OCI-LY3 (cell line): ENCODE data around the gene VAMP7.

ENCODE experiments used
- H2AFZ ChIP-seq: fragments of 200-600, 300-600 bp; shearing (Covaris generic); 2 replicates; pipeline ENCODE4 v1.6.0; 2014; ENCODE audit warnings: antibody characterized with exemption, low read depth, low read length
- H3K27ac ChIP-seq: fragments of 200-600, 300-600 bp; sonication (generic); 2 replicates; pipeline ENCODE4 v1.5.1; 2014; ENCODE audit warnings: mild to moderate bottlenecking, low read length, moderate library complexity, mixed read lengths
- H3K27me3 ChIP-seq: fragments of 200-600, 300-600 bp; sonication (generic); 2 replicates; pipeline ENCODE4 v1.6.1; 2014; ENCODE audit warnings: low read depth, low read length, mixed read lengths
- H3K36me3 ChIP-seq: fragments of 200-600, 300-600 bp; sonication (generic); replicated peaks from 2 replicates; pipeline ENCODE3; 2014; ENCODE audit warnings: low read depth, low read length, mixed read lengths
- H3K4me1 ChIP-seq: fragments of 300-600, 200-600 bp; sonication (generic); 2 replicates; pipeline ENCODE4 v1.6.1; 2014; ENCODE audit warnings: low read length, mixed read lengths
- H3K4me2 ChIP-seq: fragments of 200-600, 300-600 bp; sonication (generic); 2 replicates; pipeline ENCODE4 v1.6.1; 2014; ENCODE audit warnings: low read length, mixed read lengths
- H3K4me3 ChIP-seq: fragments of 300-600, 200-600 bp; sonication (generic); 2 replicates; pipeline ENCODE4 v1.5.1; 2014; ENCODE audit warnings: antibody characterized with exemption, mild to moderate bottlenecking, low read length, moderate library complexity
- H3K79me2 ChIP-seq: fragments of 300-600, 200-600 bp; shearing (Covaris generic); 2 replicates; pipeline ENCODE4 v1.6.1; 2014; ENCODE audit warnings: mild to moderate bottlenecking, low read length, mixed read lengths
- H3K9ac ChIP-seq: fragments of 300-600, 200-600 bp; shearing (Covaris generic); 2 replicates; pipeline ENCODE4 v1.6.0; 2014; ENCODE audit warnings: mild to moderate bottlenecking, low read length, moderate library complexity
- H3K9me3 ChIP-seq: fragments of 200-600, 300-600 bp; shearing (Covaris generic); 2 replicates; pipeline ENCODE4 v1.6.1; 2014; ENCODE audit warnings: low read length, mixed read lengths; ENCODE audit not compliant: insufficient read depth
- H4K20me1 ChIP-seq: fragments of 200-600, 300-600 bp; sonication (generic); 2 replicates; pipeline ENCODE4 v1.6.1; 2016; ENCODE audit warnings: low read length, mixed read lengths; ENCODE audit not compliant: insufficient read depth
- CTCF ChIP-seq: fragments of 200-600, 300-600 bp; sonication (generic); IDR thresholded peaks from 2 replicates; pipeline ENCODE4 v1.5.1; 2014; ENCODE audit warnings: antibody characterized with exemption, low read length, low read depth
- EZH2phosphoT487 ChIP-seq: fragments of 200-600 bp; shearing (Covaris generic); IDR thresholded peaks from 2 replicates; pipeline ENCODE4 v1.6.1; 2018; ENCODE audit warnings: antibody characterized with exemption, mixed run types, low read depth

The VAMP7 gene

GRCh38 chrX:155864655-155865054 lies 16.5 kb upstream of the VAMP7 start:
- Histone ChIP-seq H3K79me2 (no peaks in the 10 kb centered on the region), H3K9ac (no peak overlapping the region), H3K36me3 (no peaks in the 10 kb centered on the region), H3K27me3 (no peaks in the 10 kb centered on the region), H2AFZ (no peak overlapping the region), H3K4me3 (no peak overlapping the region), H3K27ac (no peak overlapping the region), H3K9me3 (peaks cover 8% of the 10 kb centered on the region), H3K4me2 (no peak overlapping the region), H3K4me1 (peaks cover 9% of the 10 kb centered on the region), H4K20me1 (no peaks in the 10 kb centered on the region)
- TF ChIP-seq CTCF: no peak
- TF ChIP-seq EZH2phosphoT487: no peak

- H3K9me3 ChIP-seq: peaks cover 8% of the 10 kb centered on the region
- H3K36me3 ChIP-seq: no peaks in the 10 kb centered on the region
Observed at GRCh38 chrX:155865193-155865592, 16.0 kb upstream of the VAMP7 start.

GRCh38 chrX:155867821-155868220 lies 13.3 kb upstream of the VAMP7 start:
- H3K36me3 ChIP-seq: no peaks in the 10 kb centered on the region
- H3K4me2 ChIP-seq: no peak overlapping the region
- no peaks in the 10 kb centered on the region for H3K79me2 ChIP-seq
- peaks cover 8% of the 10 kb centered on the region for H3K9me3 ChIP-seq
- no peak overlapping the region for H3K27ac ChIP-seq
- H4K20me1 ChIP-seq: no peaks in the 10 kb centered on the region
- H3K9ac ChIP-seq: no peak overlapping the region
- H2AFZ ChIP-seq: no peak overlapping the region
- H3K4me1 ChIP-seq: no peaks in the 10 kb centered on the region
- H3K4me3 ChIP-seq: no peak overlapping the region
- TF ChIP-seq CTCF (no peak), EZH2phosphoT487 (no peak)
- no peaks in the 10 kb centered on the region for H3K27me3 ChIP-seq

More at GRCh38 chrX:155865193-155865592, 16.0 kb upstream of the VAMP7 start:
- H3K27me3 ChIP-seq: no peaks in the 10 kb centered on the region
- no peaks in the 10 kb centered on the region for H4K20me1 ChIP-seq
- no peaks in the 10 kb centered on the region for H3K79me2 ChIP-seq
- H3K27ac ChIP-seq: no peak overlapping the region
- H3K9ac ChIP-seq: no peak overlapping the region
- no peak overlapping the region for H3K4me3 ChIP-seq
- H3K4me2 ChIP-seq: no peak overlapping the region
- H2AFZ ChIP-seq: no peak overlapping the region
- H3K4me1 ChIP-seq: peaks cover 9% of the 10 kb centered on the region
- TF ChIP-seq CTCF: no peak
- no peak for TF ChIP-seq EZH2phosphoT487

- Histone ChIP-seq H3K9me3 (peaks cover 8% of the 10 kb centered on the region), H4K20me1 (no peaks in the 10 kb centered on the region), H3K27me3 (no peaks in the 10 kb centered on the region), H3K36me3 (no peaks in the 10 kb centered on the region), H3K9ac (no peak overlapping the region), H3K4me1 (no peaks in the 10 kb centered on the region), H2AFZ (no peak overlapping the region), H3K4me3 (no peak overlapping the region), H3K79me2 (no peaks in the 10 kb centered on the region), H3K27ac (no peak overlapping the region), H3K4me2 (no peak overlapping the region)
- TF ChIP-seq EZH2phosphoT487: no peak
- no peak for TF ChIP-seq CTCF
Observed at GRCh38 chrX:155870958-155871357, 10.2 kb upstream of the VAMP7 start.
